ENCODE results near the gene CEMIP.

DNA sequence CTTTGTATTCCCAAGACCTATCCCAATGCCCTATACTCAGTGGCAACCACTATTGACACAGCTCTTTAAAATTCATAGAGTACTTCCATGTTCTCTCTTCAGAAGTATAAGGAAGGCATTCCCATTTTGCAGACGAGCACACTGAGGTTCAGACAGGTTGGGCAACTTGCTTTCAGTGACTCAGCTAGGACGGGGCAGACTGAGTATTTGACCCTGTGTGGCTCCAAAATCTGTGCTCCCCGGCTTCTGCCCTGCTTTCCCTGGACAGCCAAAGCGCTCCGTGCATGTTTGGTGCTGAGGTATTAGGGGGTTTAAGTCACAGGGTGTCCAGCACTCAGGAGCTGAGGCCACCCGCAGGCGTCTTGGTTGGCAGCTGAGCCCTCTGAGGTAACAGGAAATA lies 59.5 kb downstream of the CEMIP start:
- TF ChIP-seq, protein P1, sequence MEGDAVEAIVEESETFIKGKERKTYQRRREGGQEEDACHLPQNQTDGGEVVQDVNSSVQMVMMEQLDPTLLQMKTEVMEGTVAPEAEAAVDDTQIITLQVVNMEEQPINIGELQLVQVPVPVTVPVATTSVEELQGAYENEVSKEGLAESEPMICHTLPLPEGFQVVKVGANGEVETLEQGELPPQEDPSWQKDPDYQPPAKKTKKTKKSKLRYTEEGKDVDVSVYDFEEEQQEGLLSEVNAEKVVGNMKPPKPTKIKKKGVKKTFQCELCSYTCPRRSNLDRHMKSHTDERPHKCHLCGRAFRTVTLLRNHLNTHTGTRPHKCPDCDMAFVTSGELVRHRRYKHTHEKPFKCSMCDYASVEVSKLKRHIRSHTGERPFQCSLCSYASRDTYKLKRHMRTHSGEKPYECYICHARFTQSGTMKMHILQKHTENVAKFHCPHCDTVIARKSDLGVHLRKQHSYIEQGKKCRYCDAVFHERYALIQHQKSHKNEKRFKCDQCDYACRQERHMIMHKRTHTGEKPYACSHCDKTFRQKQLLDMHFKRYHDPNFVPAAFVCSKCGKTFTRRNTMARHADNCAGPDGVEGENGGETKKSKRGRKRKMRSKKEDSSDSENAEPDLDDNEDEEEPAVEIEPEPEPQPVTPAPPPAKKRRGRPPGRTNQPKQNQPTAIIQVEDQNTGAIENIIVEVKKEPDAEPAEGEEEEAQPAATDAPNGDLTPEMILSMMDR (IDR thresholded peaks at IDR 0.05) = no peak
- TF ChIP-seq FOSL2 (IDR thresholded peaks at IDR 0.05; ENCODE audit: borderline replicate concordance, low read depth) (no peak), POLR2AphosphoS5 (IDR thresholded peaks at IDR 0.05; ENCODE audit: low read depth, low read length) (no peak), CHD2 (IDR thresholded peaks at IDR 0.05; ENCODE audit: low read length, partially characterized antibody) (no peak), RAD21 (IDR thresholded peaks at IDR 0.05; ENCODE audit: low read length) (no peak), EP300 (IDR thresholded peaks at IDR 0.05; ENCODE audit: borderline replicate concordance in 1 of 2, low read depth in 1 of 2, low read length in 1 of 2) (no peak), SMC3 (IDR thresholded peaks at IDR 0.05; ENCODE audit: low read depth, low read length) (no peak), FOXJ3 (CRISPR knock-in tag; IDR thresholded peaks at IDR 0.05) (no peak), NFIC (IDR thresholded peaks at IDR 0.05; ENCODE audit: borderline replicate concordance) (no peak), JUND (IDR thresholded peaks at IDR 0.05) (no peak), SIN3A (IDR thresholded peaks at IDR 0.05; ENCODE audit: borderline replicate concordance, low read depth, low read length) (no peak)
- TF ChIP-seq, protein P2, sequence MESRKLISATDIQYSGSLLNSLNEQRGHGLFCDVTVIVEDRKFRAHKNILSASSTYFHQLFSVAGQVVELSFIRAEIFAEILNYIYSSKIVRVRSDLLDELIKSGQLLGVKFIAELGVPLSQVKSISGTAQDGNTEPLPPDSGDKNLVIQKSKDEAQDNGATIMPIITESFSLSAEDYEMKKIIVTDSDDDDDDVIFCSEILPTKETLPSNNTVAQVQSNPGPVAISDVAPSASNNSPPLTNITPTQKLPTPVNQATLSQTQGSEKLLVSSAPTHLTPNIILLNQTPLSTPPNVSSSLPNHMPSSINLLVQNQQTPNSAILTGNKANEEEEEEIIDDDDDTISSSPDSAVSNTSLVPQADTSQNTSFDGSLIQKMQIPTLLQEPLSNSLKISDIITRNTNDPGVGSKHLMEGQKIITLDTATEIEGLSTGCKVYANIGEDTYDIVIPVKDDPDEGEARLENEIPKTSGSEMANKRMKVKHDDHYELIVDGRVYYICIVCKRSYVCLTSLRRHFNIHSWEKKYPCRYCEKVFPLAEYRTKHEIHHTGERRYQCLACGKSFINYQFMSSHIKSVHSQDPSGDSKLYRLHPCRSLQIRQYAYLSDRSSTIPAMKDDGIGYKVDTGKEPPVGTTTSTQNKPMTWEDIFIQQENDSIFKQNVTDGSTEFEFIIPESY (IDR thresholded peaks at IDR 0.05; ENCODE audit: borderline replicate concordance, low read depth) = no peak
- TF ChIP-seq, protein P3, sequence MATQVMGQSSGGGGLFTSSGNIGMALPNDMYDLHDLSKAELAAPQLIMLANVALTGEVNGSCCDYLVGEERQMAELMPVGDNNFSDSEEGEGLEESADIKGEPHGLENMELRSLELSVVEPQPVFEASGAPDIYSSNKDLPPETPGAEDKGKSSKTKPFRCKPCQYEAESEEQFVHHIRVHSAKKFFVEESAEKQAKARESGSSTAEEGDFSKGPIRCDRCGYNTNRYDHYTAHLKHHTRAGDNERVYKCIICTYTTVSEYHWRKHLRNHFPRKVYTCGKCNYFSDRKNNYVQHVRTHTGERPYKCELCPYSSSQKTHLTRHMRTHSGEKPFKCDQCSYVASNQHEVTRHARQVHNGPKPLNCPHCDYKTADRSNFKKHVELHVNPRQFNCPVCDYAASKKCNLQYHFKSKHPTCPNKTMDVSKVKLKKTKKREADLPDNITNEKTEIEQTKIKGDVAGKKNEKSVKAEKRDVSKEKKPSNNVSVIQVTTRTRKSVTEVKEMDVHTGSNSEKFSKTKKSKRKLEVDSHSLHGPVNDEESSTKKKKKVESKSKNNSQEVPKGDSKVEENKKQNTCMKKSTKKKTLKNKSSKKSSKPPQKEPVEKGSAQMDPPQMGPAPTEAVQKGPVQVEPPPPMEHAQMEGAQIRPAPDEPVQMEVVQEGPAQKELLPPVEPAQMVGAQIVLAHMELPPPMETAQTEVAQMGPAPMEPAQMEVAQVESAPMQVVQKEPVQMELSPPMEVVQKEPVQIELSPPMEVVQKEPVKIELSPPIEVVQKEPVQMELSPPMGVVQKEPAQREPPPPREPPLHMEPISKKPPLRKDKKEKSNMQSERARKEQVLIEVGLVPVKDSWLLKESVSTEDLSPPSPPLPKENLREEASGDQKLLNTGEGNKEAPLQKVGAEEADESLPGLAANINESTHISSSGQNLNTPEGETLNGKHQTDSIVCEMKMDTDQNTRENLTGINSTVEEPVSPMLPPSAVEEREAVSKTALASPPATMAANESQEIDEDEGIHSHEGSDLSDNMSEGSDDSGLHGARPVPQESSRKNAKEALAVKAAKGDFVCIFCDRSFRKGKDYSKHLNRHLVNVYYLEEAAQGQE (IDR thresholded peaks at IDR 0.05; ENCODE audit: low read depth, low read length) = no peak
